ENCODE results near the gene NLK. TPM values are rescaled to one million over a fixed set of nuclear protein-coding genes. Genes with fewer than 3 reads are reported as not detected.
A peak's percentile ranks its signal among the peaks of the same experiment; 100 is the strongest.
"Not testable (repeated sequence)": the region's sequence is repeated elsewhere in the genome, so short reads cannot be mapped to it uniquely, and the experiment has no call there.

NLK gene
- total and polyA plus RNA-seq, 5 donors from 2014 or later: 1.7 to 16.0 (median 1.9) TPM

DNA sequence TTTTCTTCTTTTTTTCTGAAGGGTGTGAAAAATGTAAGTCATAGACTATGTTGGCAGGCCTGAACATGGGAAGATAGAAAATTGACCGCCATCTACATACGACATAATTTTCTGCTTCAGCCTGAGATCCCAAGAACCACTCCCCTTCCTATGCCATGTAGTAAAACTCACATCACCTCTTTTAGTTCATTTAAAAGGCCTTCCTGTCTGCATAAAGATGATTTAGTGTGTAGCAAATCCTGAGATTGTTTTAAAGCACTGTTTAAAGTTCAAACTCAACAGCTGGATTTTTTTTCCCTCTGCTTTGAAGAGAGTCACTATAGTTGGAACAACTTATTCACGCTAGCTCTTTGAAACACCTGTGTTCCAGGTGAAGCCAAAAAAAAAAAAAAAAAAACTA, 101.5 kb downstream of the NLK start:
- H3K27me3 ChIP-seq (ENCODE audit: control insufficient read depth, insufficient read depth, low read length): no peaks in the 10 kb centered on the region
- no peaks in the 10 kb centered on the region for H3K9me3 Mint-ChIP-seq
- no peak overlapping the region for H3K27ac ChIP-seq (ENCODE audit: insufficient read depth, low read length, poor library complexity, severe bottlenecking)
- H3K36me3 Mint-ChIP-seq: peaks cover 11% of the 10 kb centered on the region
- no peaks in the 10 kb centered on the region for H3K4me1 ChIP-seq (ENCODE audit: control insufficient read depth, insufficient read depth, low read length, poor library complexity, severe bottlenecking)
- H3K27me3 Mint-ChIP-seq: no peaks in the 10 kb centered on the region
- H3K27ac Mint-ChIP-seq: no peak overlapping the region
- no peaks in the 10 kb centered on the region for H3K9me3 ChIP-seq (ENCODE audit: control insufficient read depth in 2 of 2, low read length in 2 of 2)
- no peaks in the 10 kb centered on the region for H3K4me1 Mint-ChIP-seq
- H3K4me3 ChIP-seq (ENCODE audit: low read depth, low read length): no peak overlapping the region
- ATAC-seq (ENCODE audit: low read depth in 2 of 2) (no peak), DNase-seq (no peak)
- no peak overlapping the region for H3K4me3 Mint-ChIP-seq
- H3K36me3 ChIP-seq (ENCODE audit: control insufficient read depth, insufficient read depth, low read length): no peaks in the 10 kb centered on the region

DNA sequence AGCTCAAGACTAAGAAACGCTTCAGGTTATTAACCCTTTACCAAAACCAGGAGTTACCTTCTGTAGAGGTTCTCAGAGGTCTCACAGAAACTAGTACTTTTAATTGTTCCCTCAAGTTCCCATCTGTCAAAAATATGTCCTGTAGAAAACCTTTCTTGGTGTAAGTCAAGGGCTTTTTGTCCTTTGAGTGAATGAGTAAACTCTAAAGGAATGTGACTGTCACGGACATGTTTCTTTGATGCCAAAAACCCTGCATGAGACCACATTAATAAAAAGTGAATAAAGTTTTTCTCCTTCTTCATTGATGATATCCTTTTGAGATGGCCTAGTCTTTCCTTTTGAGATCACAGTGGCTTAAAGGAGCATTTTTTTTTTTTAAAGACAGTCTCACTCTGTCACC, 102.9 kb downstream of the NLK start:
- Mint-ChIP-seq H3K4me3 (no peak overlapping the region), H3K4me1 (no peaks in the 10 kb centered on the region), H3K27ac (no peak overlapping the region), H3K27me3 (no peaks in the 10 kb centered on the region), H3K36me3 (peaks cover 11% of the 10 kb centered on the region), H3K9me3 (no peaks in the 10 kb centered on the region)
- Histone ChIP-seq H3K36me3 (ENCODE audit: control insufficient read depth, insufficient read depth, low read length) (no peaks in the 10 kb centered on the region), H3K4me3 (ENCODE audit: low read depth, low read length) (no peak overlapping the region), H3K4me1 (ENCODE audit: control insufficient read depth, insufficient read depth, low read length, poor library complexity, severe bottlenecking) (no peaks in the 10 kb centered on the region), H3K27ac (ENCODE audit: insufficient read depth, low read length, poor library complexity, severe bottlenecking) (no peak overlapping the region), H3K27me3 (ENCODE audit: control insufficient read depth, insufficient read depth, low read length) (no peaks in the 10 kb centered on the region), H3K9me3 (ENCODE audit: control insufficient read depth in 2 of 2, low read length in 2 of 2) (no peaks in the 10 kb centered on the region)
- no peak for ATAC-seq (ENCODE audit: low read depth in 2 of 2)
- no peak for DNase-seq

DNA sequence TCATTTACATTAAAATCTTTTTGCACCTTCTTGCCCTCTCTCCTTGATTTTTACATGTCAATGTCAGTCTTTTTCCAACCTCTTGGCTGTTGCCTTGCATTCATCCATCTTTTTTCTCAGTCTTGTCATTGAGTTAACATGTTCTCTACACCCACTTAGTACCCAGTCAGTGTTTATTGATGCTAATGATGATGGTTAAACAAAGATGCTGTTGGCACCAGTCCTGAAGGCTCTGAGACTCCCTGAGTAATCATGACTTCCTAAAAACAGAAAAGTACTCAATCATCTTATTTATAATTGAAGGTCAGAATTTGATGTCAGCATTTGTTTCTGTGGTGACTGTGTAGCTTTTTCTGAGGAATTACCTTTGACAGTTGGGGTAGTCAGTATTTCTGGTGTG, 104.5 kb downstream of the NLK start:
- Mint-ChIP-seq H3K36me3 (peaks cover 8% of the 10 kb centered on the region), H3K9me3 (no peaks in the 10 kb centered on the region), H3K27me3 (no peaks in the 10 kb centered on the region), H3K27ac (no peak overlapping the region), H3K4me3 (no peak overlapping the region), H3K4me1 (no peaks in the 10 kb centered on the region)
- Histone ChIP-seq H3K4me1 (ENCODE audit: control insufficient read depth, insufficient read depth, low read length, poor library complexity, severe bottlenecking) (no peaks in the 10 kb centered on the region), H3K27ac (ENCODE audit: insufficient read depth, low read length, poor library complexity, severe bottlenecking) (no peak overlapping the region), H3K9me3 (ENCODE audit: control insufficient read depth in 2 of 2, low read length in 2 of 2) (no peaks in the 10 kb centered on the region), H3K4me3 (ENCODE audit: low read depth, low read length) (no peak overlapping the region), H3K36me3 (ENCODE audit: control insufficient read depth, insufficient read depth, low read length) (no peaks in the 10 kb centered on the region), H3K27me3 (ENCODE audit: control insufficient read depth, insufficient read depth, low read length) (no peaks in the 10 kb centered on the region)
- DNase-seq: no peak
- ATAC-seq (ENCODE audit: low read depth in 2 of 2): no peak

DNA sequence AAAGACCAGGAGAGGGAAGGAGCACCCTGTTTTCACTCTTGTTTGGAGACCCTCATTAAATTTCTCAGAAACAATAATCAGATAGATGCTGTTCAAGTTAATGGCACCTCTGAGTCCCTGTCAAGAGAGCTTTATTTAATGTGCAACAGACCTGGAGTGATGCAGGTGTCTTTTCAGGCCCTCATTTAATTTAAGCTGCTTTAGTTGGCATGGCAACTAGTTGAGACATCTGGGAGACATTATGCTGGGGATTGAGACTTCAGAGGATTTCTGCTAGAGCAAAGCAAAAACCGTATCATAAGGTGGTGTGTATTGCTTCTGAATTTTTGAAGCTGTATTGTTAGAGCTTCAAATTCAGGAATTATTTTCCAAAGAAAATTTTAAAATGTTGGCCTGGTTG, 108.5 kb downstream of the NLK start:
- ATAC-seq (ENCODE audit: low read depth in 2 of 2) (no peak), DNase-seq (no peak)
- Mint-ChIP-seq H3K4me1 (no peaks in the 10 kb centered on the region), H3K4me3 (no peak overlapping the region), H3K27me3 (no peaks in the 10 kb centered on the region), H3K9me3 (no peaks in the 10 kb centered on the region), H3K27ac (no peak overlapping the region), H3K36me3 (no peaks in the 10 kb centered on the region)
- Histone ChIP-seq H3K36me3 (ENCODE audit: control insufficient read depth, insufficient read depth, low read length) (no peaks in the 10 kb centered on the region), H3K4me1 (ENCODE audit: control insufficient read depth, insufficient read depth, low read length, poor library complexity, severe bottlenecking) (no peaks in the 10 kb centered on the region), H3K9me3 (ENCODE audit: control insufficient read depth in 2 of 2, low read length in 2 of 2) (no peaks in the 10 kb centered on the region), H3K27me3 (ENCODE audit: control insufficient read depth, insufficient read depth, low read length) (no peaks in the 10 kb centered on the region), H3K27ac (ENCODE audit: insufficient read depth, low read length, poor library complexity, severe bottlenecking) (no peak overlapping the region), H3K4me3 (ENCODE audit: low read depth, low read length) (no peak overlapping the region)

DNA sequence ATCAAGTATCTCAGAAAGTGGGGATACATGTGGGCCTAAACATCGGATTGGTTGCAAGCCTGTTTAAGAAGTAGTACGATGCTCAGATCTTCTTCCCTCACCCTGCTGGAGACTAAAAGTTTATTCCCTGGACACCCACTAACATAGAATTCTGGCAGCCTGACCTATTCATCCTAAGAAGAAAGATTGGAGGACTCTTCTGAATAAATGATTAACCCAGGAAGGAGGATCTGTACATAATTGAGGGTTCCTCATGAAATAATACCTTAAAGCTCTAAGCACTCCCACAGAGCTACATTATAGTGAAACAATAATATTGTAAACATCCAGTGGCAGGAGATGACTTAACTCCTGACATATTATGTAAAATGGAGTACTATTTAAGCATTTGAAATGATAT, 111.7 kb downstream of the NLK start:
- no peaks in the 10 kb centered on the region for H3K27me3 Mint-ChIP-seq
- H3K27ac ChIP-seq (ENCODE audit: insufficient read depth, low read length, poor library complexity, severe bottlenecking): no peak overlapping the region
- H3K4me3 ChIP-seq (ENCODE audit: low read depth, low read length): no peak overlapping the region
- no peak overlapping the region for H3K27ac Mint-ChIP-seq
- no peaks in the 10 kb centered on the region for H3K9me3 ChIP-seq (ENCODE audit: control insufficient read depth in 2 of 2, low read length in 2 of 2)
- H3K9me3 Mint-ChIP-seq: no peaks in the 10 kb centered on the region
- no peak overlapping the region for H3K4me3 Mint-ChIP-seq
- no peaks in the 10 kb centered on the region for H3K4me1 Mint-ChIP-seq
- H3K36me3 ChIP-seq (ENCODE audit: control insufficient read depth, insufficient read depth, low read length): no peaks in the 10 kb centered on the region
- ATAC-seq (ENCODE audit: low read depth in 2 of 2) (no peak), DNase-seq (no peak)
- H3K4me1 ChIP-seq (ENCODE audit: control insufficient read depth, insufficient read depth, low read length, poor library complexity, severe bottlenecking): no peaks in the 10 kb centered on the region
- H3K36me3 Mint-ChIP-seq: no peaks in the 10 kb centered on the region
- no peaks in the 10 kb centered on the region for H3K27me3 ChIP-seq (ENCODE audit: control insufficient read depth, insufficient read depth, low read length)

DNA sequence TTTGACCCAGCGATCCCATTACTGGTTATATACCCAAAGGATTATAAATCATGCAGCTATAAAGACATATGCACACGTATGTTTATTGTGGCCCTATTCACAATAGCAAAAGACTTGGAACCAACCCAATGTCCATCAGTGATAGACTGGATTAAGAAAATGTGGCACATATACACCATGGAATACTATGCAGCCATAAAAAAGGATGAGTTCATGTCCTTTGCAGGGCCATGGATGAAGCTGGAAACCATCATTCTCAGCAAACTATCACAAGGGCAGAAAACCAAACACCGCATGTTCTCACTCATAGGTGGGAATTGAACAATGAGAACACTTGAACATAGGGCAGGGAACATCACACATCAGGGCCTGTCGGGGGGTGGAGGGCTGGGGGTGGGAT, 112.9 kb downstream of the NLK start:
- H3K27ac ChIP-seq (ENCODE audit: insufficient read depth, low read length, poor library complexity, severe bottlenecking); H3K27me3 ChIP-seq (ENCODE audit: control insufficient read depth, insufficient read depth, low read length); H3K4me3 ChIP-seq (ENCODE audit: low read depth, low read length); H3K9me3 Mint-ChIP-seq; H3K27me3 Mint-ChIP-seq; H3K4me3 Mint-ChIP-seq; DNase-seq; H3K9me3 ChIP-seq (ENCODE audit: control insufficient read depth in 2 of 2, low read length in 2 of 2); ATAC-seq (ENCODE audit: low read depth in 2 of 2); H3K36me3 Mint-ChIP-seq; H3K27ac Mint-ChIP-seq; H3K4me1 ChIP-seq (ENCODE audit: control insufficient read depth, insufficient read depth, low read length, poor library complexity, severe bottlenecking); H3K36me3 ChIP-seq (ENCODE audit: control insufficient read depth, insufficient read depth, low read length); H3K4me1 Mint-ChIP-seq: not testable (repeated sequence)

DNA sequence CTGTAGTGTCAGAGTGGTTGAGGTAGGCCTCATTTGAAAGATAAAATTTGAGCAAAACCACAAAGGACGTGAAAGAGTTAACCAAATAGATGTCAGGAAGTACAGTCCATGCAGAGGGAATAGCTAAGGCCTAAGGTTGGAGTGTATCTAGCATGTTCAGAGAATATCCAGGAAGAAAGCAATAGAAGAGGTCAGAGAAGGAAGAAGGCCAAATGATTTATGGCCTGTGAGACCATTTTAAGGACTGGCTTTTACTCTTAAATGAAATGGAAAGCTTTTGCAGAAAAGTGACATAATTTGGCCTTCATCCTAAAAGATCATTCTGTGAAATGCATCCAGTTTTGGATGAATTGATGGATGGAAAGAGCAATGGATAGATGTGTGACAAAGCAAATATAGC, 116.5 kb downstream of the NLK start:
- peaks cover 0 to 3% (median 0%) of the 10 kb centered on the region in 4 donors for H3K4me1 Mint-ChIP-seq
- ATAC-seq (ENCODE audit: low read depth in 2 of 2) (no peak), DNase-seq (no peak)
- H3K36me3 ChIP-seq (ENCODE audit: control insufficient read depth, insufficient read depth, low read length): no peaks in the 10 kb centered on the region
- no peaks in the 10 kb centered on the region for H3K27me3 Mint-ChIP-seq
- no peak overlapping the region for H3K4me3 Mint-ChIP-seq
- no peak overlapping the region for H3K4me3 ChIP-seq (ENCODE audit: low read depth, low read length)
- H3K27ac ChIP-seq (ENCODE audit: insufficient read depth, low read length, poor library complexity, severe bottlenecking): no peak overlapping the region
- no peaks in the 10 kb centered on the region for H3K4me1 ChIP-seq (ENCODE audit: control insufficient read depth, insufficient read depth, low read length, poor library complexity, severe bottlenecking)
- no peaks in the 10 kb centered on the region for H3K9me3 Mint-ChIP-seq
- H3K9me3 ChIP-seq (ENCODE audit: control insufficient read depth in 2 of 2, low read length in 2 of 2): no peaks in the 10 kb centered on the region
- H3K27me3 ChIP-seq (ENCODE audit: control insufficient read depth, insufficient read depth, low read length): no peaks in the 10 kb centered on the region
- H3K36me3 Mint-ChIP-seq: peaks cover 9% of the 10 kb centered on the region
- H3K27ac Mint-ChIP-seq: no peak overlapping the region

DNA sequence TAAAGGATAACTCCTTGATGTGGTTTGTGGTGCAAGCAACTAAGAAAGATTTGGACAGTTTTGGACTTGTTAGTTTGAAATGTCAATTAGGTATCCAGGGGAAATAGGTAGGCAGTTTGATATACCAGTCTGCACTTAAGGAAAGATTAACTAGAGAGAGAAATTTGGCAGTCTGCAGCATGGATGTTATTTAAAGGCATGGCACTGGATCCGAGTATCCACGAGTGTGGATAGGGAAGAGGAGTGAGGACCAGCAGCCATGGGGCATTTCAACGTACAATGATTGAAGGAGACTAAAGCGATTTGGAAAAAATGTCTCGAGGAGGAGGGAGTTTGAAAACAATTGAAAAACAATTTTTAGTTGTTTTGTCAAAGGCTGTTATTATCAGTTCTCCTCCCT, 117.4 kb downstream of the NLK start:
- H3K27me3 ChIP-seq (ENCODE audit: control insufficient read depth, insufficient read depth, low read length): no peaks in the 10 kb centered on the region
- Mint-ChIP-seq H3K9me3 (no peaks in the 10 kb centered on the region), H3K27me3 (no peaks in the 10 kb centered on the region), H3K4me1 (peaks cover 0 to 3% (median 0%) of the 10 kb centered on the region in 4 donors), H3K36me3 (peaks cover 9% of the 10 kb centered on the region), H3K27ac (peak overlapping the region in 1 of 3 donors; percentile 77), H3K4me3 (no peak overlapping the region)
- no peaks in the 10 kb centered on the region for H3K4me1 ChIP-seq (ENCODE audit: control insufficient read depth, insufficient read depth, low read length, poor library complexity, severe bottlenecking)
- no peak overlapping the region for H3K27ac ChIP-seq (ENCODE audit: insufficient read depth, low read length, poor library complexity, severe bottlenecking)
- DNase-seq (no peak), ATAC-seq (ENCODE audit: low read depth in 2 of 2) (no peak)
- H3K9me3 ChIP-seq (ENCODE audit: control insufficient read depth in 2 of 2, low read length in 2 of 2): no peaks in the 10 kb centered on the region
- H3K36me3 ChIP-seq (ENCODE audit: control insufficient read depth, insufficient read depth, low read length): no peaks in the 10 kb centered on the region
- no peak overlapping the region for H3K4me3 ChIP-seq (ENCODE audit: low read depth, low read length)
